ENCODE data around the gene GGN.

GRCh38 chr19:38399081-38399480 lies 11.2 kb upstream of the GGN start:
- TF ChIP-seq, protein P1, sequence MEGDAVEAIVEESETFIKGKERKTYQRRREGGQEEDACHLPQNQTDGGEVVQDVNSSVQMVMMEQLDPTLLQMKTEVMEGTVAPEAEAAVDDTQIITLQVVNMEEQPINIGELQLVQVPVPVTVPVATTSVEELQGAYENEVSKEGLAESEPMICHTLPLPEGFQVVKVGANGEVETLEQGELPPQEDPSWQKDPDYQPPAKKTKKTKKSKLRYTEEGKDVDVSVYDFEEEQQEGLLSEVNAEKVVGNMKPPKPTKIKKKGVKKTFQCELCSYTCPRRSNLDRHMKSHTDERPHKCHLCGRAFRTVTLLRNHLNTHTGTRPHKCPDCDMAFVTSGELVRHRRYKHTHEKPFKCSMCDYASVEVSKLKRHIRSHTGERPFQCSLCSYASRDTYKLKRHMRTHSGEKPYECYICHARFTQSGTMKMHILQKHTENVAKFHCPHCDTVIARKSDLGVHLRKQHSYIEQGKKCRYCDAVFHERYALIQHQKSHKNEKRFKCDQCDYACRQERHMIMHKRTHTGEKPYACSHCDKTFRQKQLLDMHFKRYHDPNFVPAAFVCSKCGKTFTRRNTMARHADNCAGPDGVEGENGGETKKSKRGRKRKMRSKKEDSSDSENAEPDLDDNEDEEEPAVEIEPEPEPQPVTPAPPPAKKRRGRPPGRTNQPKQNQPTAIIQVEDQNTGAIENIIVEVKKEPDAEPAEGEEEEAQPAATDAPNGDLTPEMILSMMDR (IDR thresholded peaks at IDR 0.05; ENCODE audit: insufficient read depth, low read length): no peak
- TF ChIP-seq, protein P2, sequence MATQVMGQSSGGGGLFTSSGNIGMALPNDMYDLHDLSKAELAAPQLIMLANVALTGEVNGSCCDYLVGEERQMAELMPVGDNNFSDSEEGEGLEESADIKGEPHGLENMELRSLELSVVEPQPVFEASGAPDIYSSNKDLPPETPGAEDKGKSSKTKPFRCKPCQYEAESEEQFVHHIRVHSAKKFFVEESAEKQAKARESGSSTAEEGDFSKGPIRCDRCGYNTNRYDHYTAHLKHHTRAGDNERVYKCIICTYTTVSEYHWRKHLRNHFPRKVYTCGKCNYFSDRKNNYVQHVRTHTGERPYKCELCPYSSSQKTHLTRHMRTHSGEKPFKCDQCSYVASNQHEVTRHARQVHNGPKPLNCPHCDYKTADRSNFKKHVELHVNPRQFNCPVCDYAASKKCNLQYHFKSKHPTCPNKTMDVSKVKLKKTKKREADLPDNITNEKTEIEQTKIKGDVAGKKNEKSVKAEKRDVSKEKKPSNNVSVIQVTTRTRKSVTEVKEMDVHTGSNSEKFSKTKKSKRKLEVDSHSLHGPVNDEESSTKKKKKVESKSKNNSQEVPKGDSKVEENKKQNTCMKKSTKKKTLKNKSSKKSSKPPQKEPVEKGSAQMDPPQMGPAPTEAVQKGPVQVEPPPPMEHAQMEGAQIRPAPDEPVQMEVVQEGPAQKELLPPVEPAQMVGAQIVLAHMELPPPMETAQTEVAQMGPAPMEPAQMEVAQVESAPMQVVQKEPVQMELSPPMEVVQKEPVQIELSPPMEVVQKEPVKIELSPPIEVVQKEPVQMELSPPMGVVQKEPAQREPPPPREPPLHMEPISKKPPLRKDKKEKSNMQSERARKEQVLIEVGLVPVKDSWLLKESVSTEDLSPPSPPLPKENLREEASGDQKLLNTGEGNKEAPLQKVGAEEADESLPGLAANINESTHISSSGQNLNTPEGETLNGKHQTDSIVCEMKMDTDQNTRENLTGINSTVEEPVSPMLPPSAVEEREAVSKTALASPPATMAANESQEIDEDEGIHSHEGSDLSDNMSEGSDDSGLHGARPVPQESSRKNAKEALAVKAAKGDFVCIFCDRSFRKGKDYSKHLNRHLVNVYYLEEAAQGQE (IDR thresholded peaks at IDR 0.05; ENCODE audit: insufficient replicate concordance, low read depth): no peak
- TF ChIP-seq POLR2AphosphoS5 (IDR thresholded peaks at IDR 0.05; ENCODE audit: low read depth) (no peak), GABPA (IDR thresholded peaks at IDR 0.05; ENCODE audit: low read depth) (no peak)
